GM21367 (cell line): ENCODE data around the gene ZBTB7C.

Experiments used
- ATAC-seq: cut with Tn5 transposase; IDR thresholded peaks from one replicate; pipeline ENCODE4 v1.9.1; 2021; ENCODE audit not compliant: unreplicated experiment

The ZBTB7C gene

GRCh38 chr18:48355276-48356115 lies 53.7 kb downstream of the ZBTB7C start:
- ATAC-seq, result no peak

GRCh38 chr18:48354746-48355260 lies 54.4 kb downstream of the ZBTB7C start:
- no peak for ATAC-seq

GRCh38 chr18:48352051-48352755 lies 57.0 kb downstream of the ZBTB7C start:
- no peak for ATAC-seq

- ATAC-seq, result no peak
Measured at GRCh38 chr18:48351216-48352050, 57.8 kb downstream of the ZBTB7C start.

GRCh38 chr18:48348739-48349138 lies 60.4 kb downstream of the ZBTB7C start:
- ATAC-seq, result no peak

- no peak for ATAC-seq
Measured at GRCh38 chr18:48347756-48348326, 61.3 kb downstream of the ZBTB7C start.

- ATAC-seq, result no peak
Measured at GRCh38 chr18:48345596-48345995, 63.6 kb downstream of the ZBTB7C start.

GRCh38 chr18:48342581-48342980 lies 66.6 kb downstream of the ZBTB7C start:
- no peak for ATAC-seq

GRCh38 chr18:48342125-48342524 lies 67.1 kb downstream of the ZBTB7C start:
- ATAC-seq, result no peak

GRCh38 chr18:48340560-48340959 lies 68.6 kb downstream of the ZBTB7C start:
- no peak for ATAC-seq

- no peak for ATAC-seq
Measured at GRCh38 chr18:48339692-48340091, 69.5 kb downstream of the ZBTB7C start.

GRCh38 chr18:48338915-48339314 lies 70.3 kb downstream of the ZBTB7C start:
- ATAC-seq, result no peak

GRCh38 chr18:48337053-48337452 lies 72.1 kb downstream of the ZBTB7C start:
- no peak for ATAC-seq

- no peak for ATAC-seq
Measured at GRCh38 chr18:48336332-48336731, 72.9 kb downstream of the ZBTB7C start.

- no peak for ATAC-seq
Measured at GRCh38 chr18:48335829-48336228, 73.4 kb downstream of the ZBTB7C start.

- no peak for ATAC-seq
Measured at GRCh38 chr18:48334845-48335244, 74.3 kb downstream of the ZBTB7C start.

GRCh38 chr18:48333563-48333962 lies 75.6 kb downstream of the ZBTB7C start:
- no peak for ATAC-seq

- no peak for ATAC-seq
Measured at GRCh38 chr18:48330016-48330991, 78.9 kb downstream of the ZBTB7C start.

GRCh38 chr18:48328473-48329210 lies 80.5 kb downstream of the ZBTB7C start:
- no peak for ATAC-seq
